ENCODE results near the gene SYT2. TPM values are rescaled to one million over a fixed set of nuclear protein-coding genes. Genes with fewer than 3 reads are reported as not detected.

The SYT2 gene
- total RNA-seq, 1 experiment from 2014 or later = 0.09 TPM

DNA sequence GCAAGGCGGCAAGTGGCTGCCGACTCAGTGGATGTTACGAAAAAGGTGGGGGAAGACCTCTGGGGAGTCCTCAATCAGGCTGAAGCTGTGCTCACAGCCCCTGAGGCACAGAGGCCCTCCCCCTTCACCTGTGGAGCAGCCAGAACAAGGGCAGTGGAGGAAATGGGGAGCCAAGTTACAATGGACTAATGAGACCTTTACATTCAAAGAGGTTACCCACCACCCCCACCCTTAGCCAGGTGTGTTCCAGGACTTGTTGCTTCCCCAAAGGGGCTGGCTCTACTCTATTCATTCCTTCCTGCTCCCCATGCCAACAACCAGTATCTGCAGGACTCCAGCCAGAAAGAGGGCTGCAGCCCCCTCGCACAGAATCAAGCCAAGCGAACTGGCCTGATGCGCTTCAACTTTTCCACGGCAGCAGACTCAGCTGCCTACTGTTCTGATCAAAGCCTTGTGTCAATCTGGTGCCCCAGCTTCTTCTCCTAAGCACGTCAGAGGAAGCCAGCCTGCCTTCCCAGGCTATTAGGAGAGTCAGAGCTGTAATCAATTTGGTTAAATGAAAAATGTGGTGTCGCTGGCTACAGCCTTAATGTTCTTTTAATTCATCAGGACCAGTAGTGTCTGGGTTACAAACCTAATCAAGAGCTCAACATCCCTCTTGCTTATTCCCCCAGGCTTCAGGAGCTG is 1.8 kb upstream of the SYT2 start:
- POLR2A ChIA-PET = no interaction called here
- no peak for DNase-seq
- H3K27ac Mint-ChIP-seq (ENCODE audit: unreplicated experiment) = no peak overlapping the region
- H3K36me3 Mint-ChIP-seq (ENCODE audit: insufficient read depth, unreplicated experiment) = no peaks in the 10 kb centered on the region
- no peak overlapping the region for H3K4me3 ChIP-seq (ENCODE audit: low read depth, low read length)
- no peaks in the 10 kb centered on the region for H3K36me3 ChIP-seq (ENCODE audit: control insufficient read depth, insufficient read depth, low read length)
- intact Hi-C loops (cut with micrococcal nuclease; ENCODE audit: unreplicated experiment) = loop anchor here (10.0 kb wide), 1 partner anchor 107 kb away; no protein-coding TSS in a partner anchor
- TF ChIP-seq CTCF (IDR thresholded peaks at IDR 0.05; ENCODE audit: insufficient read depth in 1 of 2, low read depth in 1 of 2, low read length in 1 of 2, severe bottlenecking in 1 of 2, unreplicated experiment in 1 of 2) = no peak
- no peaks in the 10 kb centered on the region for H3K9me3 ChIP-seq
- no peaks in the 10 kb centered on the region for H3K9me3 Mint-ChIP-seq (ENCODE audit: unreplicated experiment)
- peaks cover 26% of the 10 kb centered on the region for H3K27me3 Mint-ChIP-seq (ENCODE audit: insufficient read depth, unreplicated experiment)
- H3K4me1 Mint-ChIP-seq (ENCODE audit: low read depth, unreplicated experiment) = peaks cover 14% of the 10 kb centered on the region
- no peak overlapping the region for H3K4me3 Mint-ChIP-seq (ENCODE audit: unreplicated experiment)
- H3K4me1 ChIP-seq = 0 out of 2 replicates have a peak, but pooled peaks cover 10% of the 10 kb centered on the region
- H3K27me3 ChIP-seq (replicated peaks; ENCODE audit: control insufficient read depth, insufficient read depth, low read length) = peaks cover 4% of the 10 kb centered on the region; the same call in 1 of the 2 replicates
- CTCF ChIA-PET = interaction anchor here (1.3 kb wide), 1 partner anchor 52 kb away, joined by 4 read pairs; no protein-coding TSS in a partner anchor
- no TSS peak for BruUV-seq (replicated peaks)

DNA sequence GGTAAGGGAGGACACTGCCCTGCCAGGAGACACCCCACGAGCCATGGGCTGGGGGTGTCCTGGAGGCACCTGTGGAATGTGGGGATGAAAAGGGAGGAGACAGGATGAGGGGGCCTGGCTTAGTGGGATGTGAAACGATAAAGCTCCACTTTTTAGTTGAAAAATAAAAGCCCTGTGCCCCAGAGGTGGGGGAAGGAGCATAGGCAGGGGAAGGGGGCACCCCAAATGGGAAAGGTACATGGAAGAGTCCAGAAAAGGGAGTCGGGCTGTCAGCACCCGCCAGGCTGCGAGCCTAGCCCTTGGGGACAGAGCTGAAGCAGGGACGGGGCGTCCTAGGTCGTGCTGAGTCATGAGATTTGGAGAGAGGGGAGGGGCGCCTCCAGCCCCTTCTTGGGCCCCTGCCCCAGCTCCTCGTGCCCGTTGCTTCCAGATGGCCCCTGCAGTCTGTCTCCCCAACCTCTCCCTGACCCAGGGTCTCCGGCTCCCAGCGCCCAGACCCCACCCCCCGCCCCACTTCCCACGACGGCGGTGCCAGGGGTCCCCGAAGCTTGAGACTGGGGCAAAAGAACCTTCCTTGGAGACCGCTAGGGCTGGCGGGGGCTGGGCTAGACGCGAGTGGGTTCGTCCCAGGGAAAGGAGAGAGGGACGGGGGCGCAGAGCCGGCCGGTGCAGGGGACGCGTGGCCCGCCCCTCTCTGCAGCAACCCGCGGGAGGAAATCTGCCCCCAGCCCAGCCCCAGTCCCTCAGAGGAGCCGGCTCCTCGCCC is 795 bp downstream of the SYT2 start:
- Histone ChIP-seq H3K36me3 (ENCODE audit: control insufficient read depth, insufficient read depth, low read length) (no peaks in the 10 kb centered on the region), H3K27me3 (replicated peaks; ENCODE audit: control insufficient read depth, insufficient read depth, low read length) (peaks cover 4% of the 10 kb centered on the region; the same call in 1 of the 2 replicates), H3K4me3 (ENCODE audit: low read depth, low read length) (peak overlapping the region; percentile 33), H3K9me3 (no peaks in the 10 kb centered on the region), H3K4me1 (0 out of 2 replicates have a peak, but pooled peaks cover 10% of the 10 kb centered on the region)
- peak overlapping the region; percentile 71 for H3K4me3 Mint-ChIP-seq (ENCODE audit: unreplicated experiment)
- no peak for TF ChIP-seq CTCF (IDR thresholded peaks at IDR 0.05; ENCODE audit: insufficient read depth in 1 of 2, low read depth in 1 of 2, low read length in 1 of 2, severe bottlenecking in 1 of 2, unreplicated experiment in 1 of 2)
- intact Hi-C loops (cut with micrococcal nuclease; ENCODE audit: unreplicated experiment) = loop anchor here (10.0 kb wide), 1 partner anchor 105 kb away; no protein-coding TSS in a partner anchor
- no TSS peak for BruUV-seq (replicated peaks)
- H3K36me3 Mint-ChIP-seq (ENCODE audit: insufficient read depth, unreplicated experiment) = no peaks in the 10 kb centered on the region
- ChIA-PET POLR2A (no interaction called here), CTCF (interaction anchor here (0.6 to 1.3 kb wide), 4 partner anchors 10 to 253 kb away, joined by 3 read pairs; no protein-coding TSS in a partner anchor)
- peaks cover 26% of the 10 kb centered on the region for H3K27me3 Mint-ChIP-seq (ENCODE audit: insufficient read depth, unreplicated experiment)
- H3K9me3 Mint-ChIP-seq (ENCODE audit: unreplicated experiment) = no peaks in the 10 kb centered on the region
- no peak for DNase-seq
- H3K4me1 Mint-ChIP-seq (ENCODE audit: low read depth, unreplicated experiment) = peaks cover 14% of the 10 kb centered on the region
- H3K27ac Mint-ChIP-seq (ENCODE audit: unreplicated experiment) = peak overlapping the region; percentile 42

DNA sequence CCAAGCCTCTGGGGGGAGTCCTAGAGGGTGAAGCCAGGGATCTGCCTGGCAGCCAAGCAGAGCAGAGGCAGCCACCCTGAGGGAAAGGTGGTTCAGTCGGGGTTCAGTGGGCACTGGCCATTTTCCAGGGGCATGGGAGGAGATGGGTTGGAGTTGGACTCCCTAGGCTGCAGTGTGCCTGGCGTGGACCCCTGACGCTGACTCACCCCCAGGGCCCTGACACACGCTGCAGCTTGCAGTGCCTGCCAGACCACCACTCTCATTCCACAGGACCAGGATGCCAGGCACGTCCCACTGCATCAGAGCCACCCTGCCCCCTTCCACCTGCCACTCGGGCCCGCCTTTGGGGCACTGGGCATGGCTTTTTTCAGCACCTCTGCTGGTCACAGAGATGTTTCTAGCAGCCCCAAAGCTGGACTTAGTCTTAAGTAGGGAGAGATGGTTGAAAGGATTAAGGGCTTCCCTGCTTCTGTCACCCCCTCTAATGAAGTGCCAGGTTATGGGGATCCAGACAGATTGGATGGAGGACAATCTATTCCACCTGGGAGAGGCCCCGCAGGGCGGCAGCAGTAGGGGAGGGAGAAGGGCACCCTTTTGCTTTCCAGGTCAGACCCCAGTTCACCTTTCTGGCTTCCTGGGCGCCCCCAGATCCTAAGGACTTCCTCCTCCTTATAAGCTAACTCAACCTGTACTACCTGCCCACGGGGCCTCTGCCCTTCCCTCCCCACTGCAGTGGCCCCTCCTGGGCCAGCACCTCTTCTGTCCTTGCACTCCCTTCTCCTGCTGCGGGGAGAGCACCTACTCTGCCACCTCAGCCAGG is 1.6 kb downstream of the SYT2 start:
- Histone ChIP-seq H3K4me1 (0 out of 2 replicates have a peak, but pooled peaks cover 10% of the 10 kb centered on the region), H3K4me3 (ENCODE audit: low read depth, low read length) (no peak overlapping the region), H3K27me3 (replicated peaks; ENCODE audit: control insufficient read depth, insufficient read depth, low read length) (peaks cover 4% of the 10 kb centered on the region; the same call in 1 of the 2 replicates), H3K9me3 (no peaks in the 10 kb centered on the region), H3K36me3 (ENCODE audit: control insufficient read depth, insufficient read depth, low read length) (no peaks in the 10 kb centered on the region)
- no peak for DNase-seq
- CTCF ChIA-PET = interaction anchor here (0.6 kb wide), 1 partner anchor 145 kb away, joined by 3 read pairs; no protein-coding TSS in a partner anchor
- Mint-ChIP-seq H3K4me1 (ENCODE audit: low read depth, unreplicated experiment) (peaks cover 14% of the 10 kb centered on the region), H3K27ac (ENCODE audit: unreplicated experiment) (peak overlapping the region; percentile 42), H3K36me3 (ENCODE audit: insufficient read depth, unreplicated experiment) (no peaks in the 10 kb centered on the region), H3K27me3 (ENCODE audit: insufficient read depth, unreplicated experiment) (peaks cover 28% of the 10 kb centered on the region), H3K4me3 (ENCODE audit: unreplicated experiment) (peak overlapping the region; percentile 71), H3K9me3 (ENCODE audit: unreplicated experiment) (no peaks in the 10 kb centered on the region)
- TF ChIP-seq CTCF (IDR thresholded peaks at IDR 0.05; ENCODE audit: insufficient read depth in 1 of 2, low read depth in 1 of 2, low read length in 1 of 2, severe bottlenecking in 1 of 2, unreplicated experiment in 1 of 2) = no peak
- intact Hi-C loops (cut with micrococcal nuclease; ENCODE audit: unreplicated experiment) = no loop called here
- POLR2A ChIA-PET = no interaction called here
- BruUV-seq (replicated peaks) = no TSS peak
